RWPE1 (cell line): ENCODE measurements around the gene STAM.

Source experiments
- CTCF ChIA-PET: fragments of 350-600 bp; sonication (Branson Sonifier 250); formaldehyde crosslinking; extraction: SDS; loops from one replicate; lab custom pipeline; 2021; lab: Yijun Ruan, JAX
- POLR2A ChIA-PET: fragments of 400-600 bp; formaldehyde crosslinking; extraction: SDS; loops from one replicate; lab custom pipeline; 2020; ENCODE audit warnings: antibody characterized with exemption; ENCODE audit not compliant: low non-redundant PET; lab: Yijun Ruan, JAX
- DNase-seq: peaks from one replicate; pipeline ENCODE4 v3.0.0; 2012; ENCODE audit warnings: low spot score
- H3K27ac ChIP-seq: fragments of 450-650 bp; 2 replicates; pipeline ENCODE4 v1.5.1; 2017
- TF ChIP-seq, protein P1 (sequence below): fragments of 450-650 bp; conservative IDR thresholded peaks from 2 replicates; pipeline ENCODE4 v1.5.1; 2017; ENCODE audit warnings: low read depth, mild to moderate bottlenecking

Gene STAM

DNA sequence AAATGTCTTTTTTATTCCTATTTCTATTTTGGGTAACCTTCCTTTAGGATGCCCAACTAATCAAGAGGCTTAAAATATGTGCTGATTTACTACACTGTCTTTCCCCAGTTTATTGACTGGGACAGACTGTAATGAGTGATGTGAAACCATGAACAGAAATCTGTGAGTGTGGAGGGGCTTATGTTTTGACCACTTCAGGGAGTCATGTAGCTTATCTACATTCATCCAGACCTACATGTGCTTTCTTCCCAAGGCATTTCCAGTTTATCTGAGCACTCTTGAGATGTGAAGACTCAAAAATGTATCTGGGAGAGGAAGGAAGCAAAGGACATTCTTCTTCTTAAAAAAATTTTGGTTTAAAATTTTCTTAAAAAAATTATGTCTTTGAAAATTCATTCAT lies 45.2 kb downstream of the STAM start:
- DNase-seq = no peak
- POLR2A ChIA-PET = no interaction called here
- CTCF ChIA-PET = interaction anchor here (0.6 to 1.3 kb wide), 3 partner anchors 7 to 305 kb away, joined by 3 to 4 read pairs (median 3); no protein-coding TSS in a partner anchor
- TF ChIP-seq, protein P1, sequence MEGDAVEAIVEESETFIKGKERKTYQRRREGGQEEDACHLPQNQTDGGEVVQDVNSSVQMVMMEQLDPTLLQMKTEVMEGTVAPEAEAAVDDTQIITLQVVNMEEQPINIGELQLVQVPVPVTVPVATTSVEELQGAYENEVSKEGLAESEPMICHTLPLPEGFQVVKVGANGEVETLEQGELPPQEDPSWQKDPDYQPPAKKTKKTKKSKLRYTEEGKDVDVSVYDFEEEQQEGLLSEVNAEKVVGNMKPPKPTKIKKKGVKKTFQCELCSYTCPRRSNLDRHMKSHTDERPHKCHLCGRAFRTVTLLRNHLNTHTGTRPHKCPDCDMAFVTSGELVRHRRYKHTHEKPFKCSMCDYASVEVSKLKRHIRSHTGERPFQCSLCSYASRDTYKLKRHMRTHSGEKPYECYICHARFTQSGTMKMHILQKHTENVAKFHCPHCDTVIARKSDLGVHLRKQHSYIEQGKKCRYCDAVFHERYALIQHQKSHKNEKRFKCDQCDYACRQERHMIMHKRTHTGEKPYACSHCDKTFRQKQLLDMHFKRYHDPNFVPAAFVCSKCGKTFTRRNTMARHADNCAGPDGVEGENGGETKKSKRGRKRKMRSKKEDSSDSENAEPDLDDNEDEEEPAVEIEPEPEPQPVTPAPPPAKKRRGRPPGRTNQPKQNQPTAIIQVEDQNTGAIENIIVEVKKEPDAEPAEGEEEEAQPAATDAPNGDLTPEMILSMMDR = no peak
- H3K27ac ChIP-seq = no peak overlapping the region

DNA sequence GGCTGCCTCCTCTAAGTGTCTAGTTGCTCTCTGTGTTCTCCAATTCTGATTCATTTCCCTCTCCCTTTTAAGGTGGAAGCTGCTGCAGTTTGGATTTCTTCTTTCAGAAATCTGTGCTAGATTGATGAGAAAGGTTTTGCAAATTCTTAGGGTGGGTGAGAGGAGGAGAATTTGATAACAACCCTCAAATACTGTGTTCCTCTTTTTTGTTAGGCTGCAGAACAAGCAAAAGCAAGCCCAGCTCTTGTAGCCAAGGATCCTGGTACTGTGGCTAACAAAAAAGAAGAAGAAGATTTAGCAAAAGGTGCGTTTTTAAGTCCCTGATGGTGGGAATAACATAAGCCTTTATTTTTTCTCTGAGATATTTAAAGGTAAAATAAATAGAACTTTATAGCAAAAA lies 49.1 kb downstream of the STAM start:
- TF ChIP-seq, protein P1 = no peak
- H3K27ac ChIP-seq = no peak overlapping the region
- CTCF ChIA-PET = no interaction called here
- POLR2A ChIA-PET = no interaction called here
- DNase-seq = no peak

DNA sequence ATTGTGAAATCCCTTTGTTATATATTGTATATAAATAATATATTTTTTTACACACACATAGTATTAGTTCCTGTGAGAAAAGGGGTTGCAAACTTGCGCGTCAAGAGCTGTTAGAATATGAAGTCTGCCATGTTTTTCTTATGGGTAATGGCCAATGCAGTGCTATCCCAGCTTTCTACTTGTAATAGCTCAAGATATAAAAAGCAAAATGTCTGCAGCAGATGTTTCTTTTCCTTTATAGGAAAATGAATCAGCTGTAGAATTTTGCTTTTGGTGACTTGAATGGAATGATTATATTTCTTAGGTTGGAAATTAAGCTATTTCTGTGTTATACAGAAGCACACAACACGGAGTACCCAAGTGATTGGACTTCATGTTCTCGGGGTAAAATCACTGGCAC lies 54.7 kb downstream of the STAM start:
- ChIA-PET CTCF (interaction anchor here (0.6 kb wide), 2 partner anchors 21 to 82 kb away, joined by 3 read pairs; no protein-coding TSS in a partner anchor), POLR2A (no interaction called here)
- no peak overlapping the region for H3K27ac ChIP-seq
- DNase-seq = no peak
- TF ChIP-seq, protein P1 = no peak

DNA sequence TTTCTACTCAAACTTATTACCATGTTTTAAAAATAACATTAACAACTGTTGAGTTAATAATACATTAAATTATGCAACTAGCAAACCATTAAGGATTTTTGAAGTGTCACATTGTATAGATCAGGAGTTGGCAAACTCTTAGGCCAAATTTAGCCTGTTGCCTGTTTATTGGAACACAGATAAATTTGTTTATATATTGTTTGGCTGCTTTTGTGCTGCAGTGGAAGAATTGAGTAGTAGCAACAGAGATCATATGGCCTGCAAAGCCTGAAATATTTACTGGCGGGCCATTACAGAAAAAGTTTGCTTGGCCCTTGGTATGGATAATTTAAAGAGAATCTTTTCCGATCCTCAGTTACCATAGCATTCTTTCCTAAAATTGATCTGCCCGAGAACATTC lies 57.4 kb downstream of the STAM start:
- no peak for DNase-seq
- TF ChIP-seq, protein P1 = no peak
- ChIA-PET POLR2A (no interaction called here), CTCF (no interaction called here)
- no peak overlapping the region for H3K27ac ChIP-seq

DNA sequence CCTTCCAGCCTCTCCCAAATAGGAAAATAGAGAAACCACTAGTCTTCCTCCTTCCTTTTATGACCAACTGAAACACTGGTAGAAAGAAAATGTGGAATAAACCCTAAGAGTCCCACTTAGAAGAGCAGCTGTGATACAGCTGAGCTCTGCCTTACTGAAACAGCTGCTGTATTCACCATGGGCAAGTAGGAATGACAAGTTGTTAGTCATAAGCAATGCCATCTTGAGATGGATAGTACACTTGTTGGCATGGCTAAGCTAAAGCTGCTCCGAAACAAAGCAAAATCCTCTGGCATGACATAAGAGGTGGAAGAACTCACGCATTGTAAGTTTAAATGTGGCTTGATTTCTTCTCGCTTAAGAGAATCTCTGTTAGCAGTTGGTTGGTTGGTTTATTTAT lies 59.8 kb downstream of the STAM start:
- DNase-seq = no peak
- POLR2A ChIA-PET = no interaction called here
- H3K27ac ChIP-seq = no peak overlapping the region
- TF ChIP-seq, protein P1 = no peak
- CTCF ChIA-PET = interaction anchor here (0.6 to 1.1 kb wide), 2 partner anchors 34 to 498 kb away, joined by 3 to 4 read pairs; no protein-coding TSS in a partner anchor

DNA sequence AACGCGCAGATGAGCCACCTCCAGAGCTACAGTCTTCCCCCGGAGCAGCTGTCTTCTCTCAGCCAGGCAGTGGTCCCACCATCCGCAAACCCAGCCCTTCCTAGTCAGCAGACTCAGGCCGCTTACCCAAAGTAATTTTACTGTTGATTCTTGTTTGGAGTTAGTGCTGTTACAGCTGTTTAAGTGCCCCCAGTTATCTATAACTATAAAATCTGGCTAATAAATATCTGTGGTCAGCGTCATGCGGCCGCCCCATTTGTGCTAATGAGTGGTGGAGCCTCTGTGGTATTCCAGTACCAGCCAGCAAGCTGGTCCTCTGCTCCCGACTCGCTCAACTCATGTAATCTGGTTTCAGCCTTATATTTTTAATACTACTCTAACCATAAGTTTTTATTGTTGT lies 64.9 kb downstream of the STAM start:
- ChIA-PET CTCF (no interaction called here), POLR2A (no interaction called here)
- no peak overlapping the region for H3K27ac ChIP-seq
- DNase-seq = no peak
- TF ChIP-seq, protein P1 = no peak

DNA sequence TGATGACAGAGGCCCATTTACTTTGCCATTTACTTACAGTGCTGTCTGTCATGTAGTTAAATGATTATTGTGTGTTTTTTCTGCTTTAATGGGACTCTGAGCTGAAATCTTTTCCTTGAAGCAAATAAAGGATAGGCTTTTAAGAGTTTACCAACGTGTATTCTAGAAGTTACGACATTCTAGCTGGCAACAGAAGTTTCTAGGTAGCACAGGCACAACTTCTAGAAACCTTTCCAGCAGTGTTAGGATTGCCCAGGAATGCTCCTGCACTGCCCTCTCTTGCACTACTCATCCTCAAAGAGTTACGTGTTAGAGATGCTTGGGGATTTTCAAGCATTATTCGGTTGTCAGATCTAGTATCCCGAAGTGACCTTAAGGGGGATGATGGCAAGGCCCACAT lies 65.5 kb downstream of the STAM start:
- no peak for DNase-seq
- POLR2A ChIA-PET = no interaction called here
- CTCF ChIA-PET = no interaction called here
- TF ChIP-seq, protein P1 = no peak
- H3K27ac ChIP-seq = no peak overlapping the region
